ENCODE results near the gene TBX1.

The TBX1 gene

DNA sequence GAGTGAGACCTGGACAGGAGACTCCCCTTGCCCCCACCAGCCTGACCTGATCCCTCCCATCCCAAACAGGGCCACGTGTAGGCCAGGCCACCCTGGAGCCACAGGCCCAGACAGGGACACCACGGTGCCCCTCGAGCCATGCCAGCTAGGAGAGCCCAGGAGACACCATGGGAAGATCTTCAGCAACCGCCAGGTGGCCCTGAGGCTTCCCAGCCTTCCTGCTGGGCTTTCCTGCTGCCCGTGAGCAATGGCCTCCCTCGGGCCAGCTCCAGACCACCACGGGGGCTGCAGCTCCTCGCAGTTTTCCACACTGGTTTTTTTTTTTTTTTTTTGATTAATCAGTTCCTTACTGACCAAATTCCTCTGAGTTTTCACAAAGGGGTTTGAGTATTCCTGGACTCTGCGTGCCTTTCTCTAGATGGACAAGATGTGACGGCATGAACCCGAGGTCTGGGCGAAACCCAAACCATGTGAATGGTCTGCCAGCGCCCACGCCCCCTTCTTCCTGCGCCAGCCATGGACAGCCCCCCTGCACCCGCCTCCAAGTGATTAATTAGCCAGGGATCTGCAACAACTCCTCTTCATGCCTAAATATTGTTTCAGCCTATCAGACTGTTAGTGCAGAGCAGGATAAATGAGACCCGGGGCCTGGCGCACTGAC, 40.9 kb downstream of the TBX1 start:
- DNase-seq, result no peak

DNA sequence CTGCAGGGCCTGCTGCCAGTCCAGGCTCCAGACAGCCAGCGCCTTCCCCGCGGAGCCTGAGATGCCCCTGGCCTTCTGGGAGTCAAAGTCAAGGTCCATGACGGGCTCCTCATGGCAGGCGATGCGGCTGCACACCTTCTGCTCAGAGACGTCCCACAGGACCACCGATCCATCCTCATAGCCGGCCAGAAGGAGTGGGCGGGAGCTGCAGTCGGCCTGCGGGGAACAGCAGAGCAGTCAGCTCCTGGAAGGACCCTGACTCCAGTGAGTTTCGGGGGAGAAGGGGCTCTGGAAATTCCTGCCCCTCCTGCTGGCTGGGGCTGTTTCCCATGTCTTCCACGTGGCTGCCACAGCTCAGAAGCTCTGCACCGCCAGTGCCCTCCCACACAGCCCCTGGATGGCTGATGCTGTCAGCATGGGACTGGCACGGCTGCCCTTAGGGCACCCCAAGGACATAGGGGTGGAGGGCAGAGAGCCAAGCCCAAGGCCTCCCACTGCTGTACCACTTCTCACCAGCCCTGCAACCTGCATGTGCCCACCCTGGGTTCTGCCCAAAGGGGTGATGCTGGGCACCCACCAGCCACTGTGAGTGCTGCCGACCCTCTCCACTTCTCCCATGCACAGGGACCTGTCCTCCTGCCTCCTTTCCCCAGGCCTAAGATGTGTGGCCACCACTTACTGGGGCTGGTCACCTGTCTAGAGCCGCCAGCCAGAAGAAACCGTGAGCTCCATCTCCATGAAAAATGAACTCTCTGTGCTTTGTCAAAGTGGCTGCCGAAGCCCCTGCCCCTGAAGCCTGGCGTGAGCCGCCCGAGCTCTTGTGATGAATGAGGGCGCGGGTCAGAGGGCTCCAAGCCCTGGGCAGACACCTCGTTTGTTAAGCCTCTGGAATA, 41.7 kb downstream of the TBX1 start:
- no peak for DNase-seq

DNA sequence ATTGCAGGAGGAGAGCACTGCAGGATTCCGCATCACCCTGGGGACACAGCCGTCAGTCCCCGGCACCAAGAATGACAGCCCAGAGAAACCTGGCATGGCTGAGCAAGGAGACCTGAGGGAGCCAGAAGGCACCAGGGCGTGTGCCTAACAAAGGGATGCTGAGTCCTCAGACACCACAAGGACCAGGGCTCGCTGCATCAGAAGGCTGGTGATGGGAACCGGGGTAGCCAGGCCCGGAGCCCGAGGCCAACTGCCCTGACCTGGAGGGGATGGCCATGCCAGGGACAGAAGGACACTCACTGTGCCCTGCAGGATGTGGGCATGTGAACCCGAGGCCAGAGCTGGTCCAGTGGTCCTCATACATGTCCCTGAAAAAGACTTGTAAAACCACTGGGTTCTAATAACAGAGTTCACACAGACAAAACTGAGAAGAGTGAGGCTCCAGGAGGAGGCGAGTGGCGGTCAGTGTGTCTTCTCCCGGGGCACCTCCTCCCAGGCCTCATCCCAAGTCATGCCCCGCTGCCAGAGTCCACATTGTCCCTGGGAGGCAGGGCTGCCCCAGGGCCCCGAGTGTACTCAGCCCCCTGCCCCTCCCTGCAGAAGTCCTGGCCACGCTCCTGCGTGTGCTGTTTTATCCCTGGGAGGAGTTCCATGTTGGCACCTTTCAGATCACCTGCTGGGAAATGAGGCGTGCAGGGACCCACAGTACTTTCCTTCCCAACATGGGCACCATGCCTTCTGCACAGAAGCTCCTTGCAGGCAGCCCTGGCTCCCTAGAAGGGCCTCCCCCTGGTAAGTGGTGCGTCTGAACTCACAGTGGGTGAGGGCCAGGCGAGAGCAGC, 42.5 kb downstream of the TBX1 start:
- no peak for DNase-seq

DNA sequence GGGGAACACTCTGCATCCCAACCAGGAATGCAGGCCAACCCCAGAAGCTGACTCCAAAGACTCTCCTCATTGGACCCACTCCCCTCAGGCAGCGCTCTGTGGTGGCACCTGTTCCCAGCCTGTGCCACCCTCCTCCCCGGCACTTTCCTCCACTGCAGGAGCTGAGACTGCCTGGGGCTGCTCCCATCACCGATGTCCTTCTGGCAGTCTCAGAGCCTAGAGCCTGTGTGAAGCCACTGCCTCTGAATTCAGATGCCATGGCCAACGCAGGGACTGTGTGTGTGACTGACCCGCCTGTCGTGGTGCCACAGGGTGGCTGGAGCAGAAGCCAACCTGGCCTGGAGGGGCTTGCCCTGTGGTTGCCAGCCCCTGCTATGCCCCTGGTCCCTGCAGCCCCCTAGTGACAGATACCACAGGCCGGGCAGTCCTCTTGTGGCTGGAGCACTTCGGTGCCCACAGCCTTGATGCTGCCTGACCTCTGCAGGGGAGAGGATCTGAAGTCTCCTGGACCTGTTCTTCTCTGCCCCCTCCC, 43.2 kb downstream of the TBX1 start:
- no peak for DNase-seq

DNA sequence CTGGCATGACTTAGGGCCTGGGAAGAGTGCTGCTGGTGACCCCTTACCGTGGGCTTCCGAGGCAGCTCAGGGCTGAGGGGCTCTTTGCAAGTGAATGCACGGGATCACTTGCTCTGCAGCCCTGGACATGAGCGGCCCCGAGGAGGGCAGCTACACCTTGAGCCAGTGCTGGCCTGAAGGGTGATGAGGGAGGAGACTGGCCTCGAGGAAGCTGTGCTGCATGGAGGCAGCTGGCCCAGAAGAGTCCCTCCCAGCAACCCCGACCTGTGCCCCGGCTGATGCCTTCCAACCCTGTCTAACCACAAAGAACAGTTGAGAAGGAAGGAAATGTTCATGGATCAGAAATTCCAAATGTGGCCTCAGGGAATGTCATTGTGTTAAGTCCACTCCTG, 45.2 kb downstream of the TBX1 start:
- DNase-seq, result no peak

DNA sequence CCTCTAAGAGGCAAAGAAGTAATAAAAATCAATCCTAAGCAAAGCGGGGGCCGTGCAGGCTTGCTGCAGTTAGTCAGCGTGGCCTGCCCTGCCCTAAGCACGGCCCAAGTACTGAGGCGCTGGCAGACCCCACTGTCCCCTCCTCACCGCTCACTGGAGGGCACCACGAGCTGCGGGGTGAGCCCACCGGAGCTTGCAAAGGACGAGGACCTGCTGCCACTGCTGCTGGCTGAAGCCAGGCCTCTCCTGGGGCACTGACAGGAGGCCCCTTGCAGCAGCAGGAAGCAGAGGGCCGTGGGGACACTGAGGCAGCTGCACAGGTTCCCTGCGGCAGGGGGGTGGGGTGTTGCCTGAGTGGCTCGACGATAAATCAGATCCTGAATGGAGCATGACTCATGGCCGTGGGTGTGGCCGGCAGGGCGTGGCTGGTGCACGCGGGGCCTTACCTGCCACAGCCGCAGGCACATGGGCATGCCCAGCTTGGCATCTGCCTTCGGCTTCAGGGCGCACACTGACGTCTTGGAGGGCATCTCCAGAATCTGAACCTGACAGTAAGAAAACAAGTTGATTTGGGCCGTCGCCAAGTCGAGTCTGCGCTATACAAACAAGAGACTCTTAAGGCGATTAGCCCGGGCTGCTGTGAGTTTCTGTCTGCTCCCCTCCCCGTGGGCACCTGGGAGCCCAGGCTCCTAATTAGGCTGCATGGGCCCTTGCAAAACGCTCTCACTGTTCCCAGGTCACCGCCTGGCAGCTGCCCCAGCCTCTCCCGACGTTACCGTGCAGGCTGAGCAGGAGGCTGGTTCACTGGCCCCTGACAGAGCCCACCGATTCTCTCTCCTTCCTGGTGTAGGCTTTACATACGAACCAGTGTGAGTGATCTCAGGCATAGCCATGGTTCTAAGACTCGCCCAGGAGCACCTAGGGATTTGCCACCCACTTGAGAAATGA, 45.9 kb downstream of the TBX1 start:
- peak; percentile 93 to 99 for DNase-seq

DNA sequence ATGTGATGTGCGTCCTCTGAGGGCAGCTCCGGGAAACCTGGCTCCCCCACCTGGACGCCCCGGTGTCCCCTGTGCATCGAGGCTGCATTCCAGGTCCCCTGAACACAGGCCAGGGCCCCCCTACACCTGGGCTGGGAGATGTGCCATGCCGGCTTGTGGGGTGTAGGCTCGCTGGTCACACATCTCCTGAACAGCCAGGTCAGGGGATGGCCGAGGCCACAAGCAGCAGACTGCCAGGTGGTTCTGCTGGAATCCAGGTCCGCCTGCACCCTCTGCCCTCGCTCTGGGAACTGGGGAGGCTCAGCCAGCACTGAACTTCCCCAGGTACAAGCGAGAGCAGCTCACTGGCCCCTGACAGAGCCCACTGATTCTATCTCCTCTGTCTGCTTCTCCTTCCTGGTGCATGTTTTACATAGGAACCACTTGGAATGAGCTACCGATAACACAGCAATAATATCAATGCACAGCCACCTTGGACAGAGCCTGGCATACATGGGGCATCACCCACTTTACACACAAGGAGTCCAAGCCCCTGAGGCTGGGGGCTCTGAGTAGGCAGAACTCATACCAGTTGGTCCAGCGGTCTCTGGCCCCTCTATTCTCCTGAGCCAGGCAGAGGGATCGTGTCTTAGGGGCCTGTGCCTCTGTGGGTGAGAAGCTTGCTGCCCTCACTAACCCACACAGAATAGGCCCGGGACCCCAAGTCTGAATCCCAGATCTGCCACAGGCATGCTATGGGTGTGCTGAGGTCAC, 46.8 kb downstream of the TBX1 start:
- no peak for DNase-seq

DNA sequence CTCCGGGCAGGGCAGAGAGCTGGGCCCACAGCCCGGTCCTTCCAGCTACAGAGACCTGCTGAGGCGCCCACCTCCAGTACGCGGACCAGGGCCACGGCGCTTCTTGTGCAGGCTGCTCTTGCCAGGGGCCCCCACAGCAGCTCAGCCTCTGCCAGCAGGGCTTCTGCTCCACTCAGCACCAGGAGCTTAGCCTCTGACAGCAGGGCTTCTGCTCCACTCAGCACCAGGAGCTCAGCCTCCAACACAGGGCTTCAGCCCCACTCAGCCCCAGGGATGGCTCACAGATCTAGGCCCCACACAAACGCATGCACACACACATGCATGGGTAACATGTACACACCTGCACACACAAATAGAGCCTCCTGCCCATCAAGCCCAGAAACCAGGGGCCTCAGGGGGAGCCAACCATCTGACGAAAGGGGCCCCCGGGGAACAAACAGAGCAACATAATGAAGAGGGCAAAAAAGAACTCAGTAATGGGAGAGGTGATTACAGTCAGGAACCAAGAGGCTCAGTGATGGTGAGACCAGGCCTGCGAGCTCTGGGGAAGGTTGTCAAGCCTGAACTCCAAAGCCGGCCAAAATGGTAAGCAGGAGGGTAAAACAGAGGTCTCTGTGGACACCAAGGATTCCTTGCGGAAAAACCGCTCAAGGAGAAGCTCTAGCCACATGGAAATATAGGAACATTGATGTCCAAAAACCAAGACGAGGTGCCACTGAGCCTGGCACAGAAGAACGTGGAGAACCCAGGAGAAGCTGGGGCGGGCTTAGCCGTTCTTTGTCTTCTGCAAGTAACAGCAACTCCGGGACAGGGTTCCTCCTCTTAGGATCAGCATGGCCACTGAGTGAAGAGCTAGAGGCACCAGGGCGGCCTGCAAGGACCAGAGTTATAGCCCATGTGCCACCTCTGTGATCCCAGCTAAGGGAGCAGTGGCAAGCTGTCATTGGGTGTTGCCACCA, 47.6 kb downstream of the TBX1 start:
- DNase-seq, result peak in 1 of 2 experiments; percentile 17

DNA sequence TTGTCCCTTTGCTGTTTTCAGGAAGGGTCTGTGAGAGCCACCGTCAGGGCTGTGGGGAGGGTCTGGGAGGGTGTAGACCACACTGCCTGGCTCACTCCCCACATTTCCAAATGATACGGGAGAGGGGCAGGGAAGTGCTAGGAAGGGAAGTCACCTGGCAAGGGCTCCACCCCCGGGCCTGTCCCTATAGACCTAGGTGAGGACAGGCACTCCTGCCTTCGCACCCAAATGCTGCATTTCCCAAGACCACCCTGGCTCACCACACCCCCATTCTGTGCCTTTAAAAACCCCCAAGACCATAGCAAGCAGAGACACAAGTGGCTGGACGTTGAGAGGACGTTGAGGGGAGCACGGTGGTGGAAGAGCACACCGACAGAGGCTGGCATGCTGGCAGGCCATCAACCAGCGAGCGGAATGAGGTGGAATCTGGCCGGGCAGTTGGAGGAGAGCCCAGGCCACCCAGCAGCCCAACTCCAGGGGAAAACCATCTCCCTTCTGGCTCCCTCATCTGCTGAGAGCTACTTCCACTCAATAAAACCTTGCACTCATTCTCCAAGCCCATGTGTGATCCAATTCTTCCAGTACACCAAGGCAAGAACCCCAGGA, 48.4 kb downstream of the TBX1 start:
- DNase-seq, result no peak

DNA sequence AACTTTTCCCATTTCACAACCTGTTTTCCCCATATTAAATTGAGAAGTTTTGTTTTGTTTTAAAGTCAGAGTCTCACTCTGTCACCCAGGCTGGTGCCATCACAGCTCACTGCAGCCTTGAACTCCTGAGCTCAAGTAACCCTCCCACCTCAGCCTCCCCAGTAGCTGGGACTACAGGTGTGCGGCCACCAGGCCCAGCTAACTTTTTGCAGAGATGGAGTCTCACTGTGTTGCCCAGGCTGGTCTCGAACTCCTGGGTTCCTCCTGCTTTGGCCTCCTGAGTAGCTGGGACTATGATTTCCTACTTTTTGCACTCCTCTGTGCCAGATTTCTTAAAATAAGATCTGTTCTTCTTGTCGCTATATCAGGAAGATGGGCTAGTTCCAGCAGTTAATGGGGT, 49.2 kb downstream of the TBX1 start:
- DNase-seq, result no peak

DNA sequence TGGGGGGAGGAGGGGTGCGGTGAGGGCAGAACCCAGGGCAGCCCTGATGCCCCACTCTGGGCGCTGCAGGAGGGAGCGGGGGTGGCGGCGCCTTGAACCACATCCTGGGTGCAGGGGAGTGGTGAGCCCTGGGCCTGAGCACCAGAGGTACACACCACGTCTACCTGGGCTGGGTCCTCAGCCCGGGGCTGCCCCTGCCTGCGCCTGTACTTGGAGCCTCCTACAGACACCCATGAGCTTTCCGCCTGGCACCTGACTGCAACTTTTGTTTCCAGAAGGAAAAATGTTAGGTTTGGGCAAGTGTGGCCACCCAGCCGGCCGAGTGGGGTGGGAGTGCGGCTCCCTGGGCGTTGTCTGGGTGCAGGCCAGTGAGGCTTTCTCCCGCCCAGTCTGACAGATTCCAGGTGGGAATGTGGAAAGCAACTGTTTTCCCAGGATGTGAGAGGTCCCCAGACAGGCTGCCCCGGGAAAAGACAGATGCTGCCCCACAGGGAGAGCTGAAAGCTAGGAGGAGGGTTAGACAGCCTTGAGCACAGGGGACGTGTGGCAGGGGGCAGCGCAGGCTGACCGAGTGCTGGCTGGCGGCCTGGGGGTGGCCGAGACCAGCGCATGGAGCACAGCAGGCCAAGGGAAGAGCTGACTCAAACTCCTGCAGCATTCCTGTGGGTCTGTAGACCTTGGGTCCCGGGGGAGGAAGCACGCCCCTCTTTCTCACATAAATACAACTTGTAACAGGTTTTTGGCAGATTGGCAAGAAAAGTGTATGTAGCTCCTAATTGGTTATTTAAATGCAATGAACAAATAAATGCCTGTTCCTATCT, 50.0 kb downstream of the TBX1 start:
- no peak for DNase-seq

DNA sequence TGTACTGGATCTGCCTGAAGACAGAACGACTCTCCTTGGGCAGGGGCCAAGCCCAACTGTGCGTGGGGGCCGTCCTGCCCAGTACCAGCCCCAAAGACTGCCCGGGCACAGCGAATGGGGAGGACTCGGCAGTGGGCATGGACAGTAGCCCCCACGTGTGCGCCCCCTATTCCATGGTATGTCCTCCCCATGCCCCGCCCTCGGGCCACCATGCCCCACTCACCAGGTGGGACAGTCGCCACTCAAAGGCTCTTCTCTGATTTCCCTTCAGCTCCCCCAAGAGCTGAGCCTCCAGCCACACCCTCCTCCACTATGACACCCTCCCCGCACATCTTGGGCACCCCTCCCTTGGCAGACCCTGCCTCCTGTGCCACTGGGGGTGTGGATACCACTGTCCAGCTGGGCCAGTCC, 50.6 kb downstream of the TBX1 start:
- DNase-seq, result no peak

DNA sequence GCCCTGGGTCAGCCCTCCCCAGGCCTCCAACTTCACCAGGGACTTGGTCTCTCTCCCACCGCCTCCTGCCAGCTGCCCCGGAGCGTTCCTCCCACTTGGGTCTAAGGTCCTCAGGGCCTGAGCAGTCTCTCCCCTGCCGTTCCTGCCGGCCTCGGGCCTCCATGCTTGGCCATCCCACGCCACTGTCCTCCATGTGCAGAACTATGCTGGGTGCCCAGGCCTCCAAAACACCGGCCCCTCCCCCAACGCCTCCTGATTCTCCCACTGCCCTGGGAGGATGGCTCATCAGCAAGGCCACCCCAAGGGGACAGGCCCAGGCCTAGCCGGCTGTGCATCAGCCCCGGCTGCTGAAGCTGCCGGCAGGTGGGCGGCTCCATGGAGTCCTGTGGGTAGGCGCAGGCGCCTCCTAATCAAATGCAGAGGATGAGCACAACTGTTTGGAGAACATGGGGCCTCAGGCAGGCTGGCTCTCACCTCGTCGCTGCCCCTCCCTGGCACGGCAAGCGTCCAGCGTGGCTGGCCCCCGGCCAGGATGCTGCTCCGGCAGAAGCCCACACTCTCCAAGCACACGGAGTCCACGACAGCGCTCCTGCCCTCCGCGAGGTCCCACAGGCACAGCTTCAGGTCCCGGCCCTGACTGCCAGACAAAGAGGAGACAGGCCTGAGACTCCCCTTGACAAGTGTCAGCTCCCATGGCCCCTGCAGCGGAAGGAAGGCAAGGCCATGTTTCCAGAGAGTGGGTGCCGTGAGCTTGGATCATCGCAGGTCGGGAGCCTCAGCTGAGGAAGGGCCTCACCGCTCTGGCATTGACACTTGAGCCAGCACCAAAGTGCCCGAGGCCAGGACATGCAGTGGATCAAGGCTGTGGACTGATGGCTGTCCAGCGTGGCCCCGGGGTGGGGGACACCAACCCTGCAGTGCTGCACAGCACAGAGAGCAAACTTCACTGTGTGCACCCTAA, 51.5 kb downstream of the TBX1 start:
- DNase-seq, result no peak

DNA sequence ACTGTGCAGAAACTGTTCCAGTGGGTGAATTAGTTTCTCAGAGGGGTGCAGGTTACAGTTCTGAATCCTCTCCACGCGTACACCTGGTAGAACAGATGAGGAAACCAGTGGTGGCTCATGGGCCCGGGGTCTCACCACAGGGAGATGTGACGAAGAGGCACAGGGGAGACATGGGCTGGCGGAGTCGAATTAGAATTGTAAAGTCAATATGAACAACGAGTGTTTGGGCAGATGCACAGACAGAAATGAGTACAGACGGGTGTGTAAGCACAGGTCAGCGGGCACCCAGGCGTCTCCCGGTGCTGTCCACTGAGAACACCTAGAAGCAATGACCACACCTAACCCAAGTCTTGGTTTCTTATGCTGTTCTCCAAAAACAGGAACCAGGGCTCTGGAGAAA, 52.3 kb downstream of the TBX1 start:
- DNase-seq, result no peak

DNA sequence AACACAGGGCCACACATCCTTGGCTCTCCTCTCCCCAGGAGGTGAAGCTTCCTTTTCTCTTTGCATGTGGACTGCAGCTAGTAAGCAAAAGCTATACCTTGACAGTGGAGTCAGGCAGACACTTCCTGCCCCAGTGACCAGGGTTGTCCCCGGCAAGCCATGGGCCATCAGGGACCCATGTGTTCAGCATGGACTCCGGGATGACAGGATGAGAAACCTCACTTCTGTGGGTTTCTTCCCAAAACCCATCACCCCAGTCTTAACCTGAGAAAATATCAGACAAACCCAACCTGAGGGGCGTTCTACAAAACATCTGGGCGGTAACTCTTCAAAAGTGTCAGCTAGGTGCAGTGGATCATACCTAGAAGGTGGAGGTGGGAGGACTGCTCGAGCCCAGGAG, 53.9 kb downstream of the TBX1 start:
- no peak for DNase-seq

DNA sequence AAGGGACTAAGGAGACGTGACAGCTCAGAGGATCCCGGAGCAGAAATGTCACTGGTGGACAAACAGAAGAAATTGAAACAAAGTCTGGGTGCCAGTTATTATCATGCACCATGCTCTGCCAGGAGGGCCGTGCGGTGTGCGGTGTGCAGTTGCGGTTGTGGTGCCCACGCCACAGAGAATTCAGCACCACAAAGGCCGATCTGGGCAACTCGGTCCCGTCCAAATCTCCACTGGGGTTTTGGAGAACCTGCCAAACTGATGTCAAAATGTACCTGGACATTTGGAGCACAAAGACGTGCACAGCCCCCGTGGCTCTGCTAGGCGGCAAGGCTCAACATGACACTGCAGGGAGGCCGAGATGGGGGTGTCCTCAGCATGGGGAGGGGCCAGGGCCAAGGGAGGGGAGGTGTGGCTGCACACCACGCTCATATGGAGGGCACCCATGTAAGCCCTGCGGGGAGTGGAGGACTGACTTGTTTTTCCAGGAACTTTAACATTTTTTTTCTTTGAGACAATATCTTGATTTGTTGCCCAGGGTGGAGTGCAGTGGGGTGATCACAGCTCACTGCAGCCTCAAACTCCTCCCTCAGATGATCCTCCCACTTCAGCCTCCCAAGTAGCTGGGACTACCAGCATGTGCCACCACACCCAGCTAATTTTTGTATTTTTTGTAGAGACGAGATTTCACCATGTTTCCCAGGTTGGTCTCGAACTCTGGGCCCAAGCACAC, 54.7 kb downstream of the TBX1 start:
- no peak for DNase-seq

DNA sequence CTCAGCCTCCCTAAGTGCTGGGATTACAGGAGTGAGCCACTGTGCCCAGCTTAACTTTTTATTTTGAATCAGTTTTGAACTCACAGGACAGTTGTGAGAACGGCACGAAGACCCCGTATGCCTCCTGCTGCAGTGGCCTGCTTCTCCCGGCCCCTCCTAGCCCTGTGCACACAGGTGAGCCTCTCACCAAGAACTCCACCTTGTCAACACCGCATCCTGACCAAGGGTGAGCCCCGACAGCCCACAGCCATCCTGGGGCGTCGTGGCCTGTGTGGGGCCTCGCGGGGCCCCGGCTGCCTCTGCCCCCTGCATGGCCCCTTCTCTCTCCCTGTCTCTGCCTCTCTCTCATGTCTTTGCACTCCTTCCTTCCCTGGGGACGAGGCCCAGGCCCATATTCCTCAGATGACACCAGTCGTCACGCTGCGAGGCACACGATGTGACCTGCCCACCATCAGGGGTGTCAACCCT, 55.3 kb downstream of the TBX1 start:
- DNase-seq, result no peak

All from NCI-H524 (cell line).